Measurements from ENCODE around the gene ARHGEF7.

ARHGEF7 gene

GRCh38 chr13:111230385-111230930 is 115.3 kb downstream of the ARHGEF7 start:
- DNase-seq (ENCODE audit: low read depth, low spot score), result no peak
- TF ChIP-seq YY1 (IDR thresholded peaks at IDR 0.05; ENCODE audit: insufficient read depth, insufficient read length) (no peak), SUZ12 (IDR thresholded peaks at IDR 0.05; ENCODE audit: extremely low read depth, insufficient read depth, insufficient read length) (no peak), ZNF274 (IDR thresholded peaks at IDR 0.05; ENCODE audit: low read depth, low read length) (no peak)
- Histone ChIP-seq H3K4me1 (ENCODE audit: insufficient read depth, insufficient read length) (no peaks in the 10 kb centered on the region), H3K27me3 (ENCODE audit: insufficient read depth, insufficient read length) (no peaks in the 10 kb centered on the region), H3K36me3 (ENCODE audit: insufficient read depth, insufficient read length, low read length) (peaks cover 42% of the 10 kb centered on the region), H3K4me3 (ENCODE audit: insufficient read length, low read depth) (no peak overlapping the region), H3K9ac (ENCODE audit: insufficient read length, low read depth) (no peak overlapping the region), H3K9me3 (ENCODE audit: insufficient read depth, low read length) (no peaks in the 10 kb centered on the region)

DNA sequence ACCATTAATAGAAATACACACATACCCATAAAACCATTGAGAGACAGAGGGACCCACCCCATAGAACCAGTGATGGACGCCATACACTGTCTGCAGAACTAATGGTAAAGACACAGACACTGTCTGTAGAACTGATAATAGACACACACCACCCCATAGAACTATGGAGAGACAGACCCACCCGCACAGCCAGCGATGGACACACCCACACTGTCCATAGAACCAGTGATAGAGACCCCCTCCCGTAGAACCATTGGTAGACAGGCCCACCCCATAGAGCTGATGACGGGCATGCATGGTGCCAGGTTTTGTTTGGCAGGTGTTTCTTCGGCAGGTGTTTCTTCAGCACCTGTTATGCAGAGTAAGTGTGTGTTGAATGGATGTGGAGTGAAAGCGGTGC is 117.1 kb downstream of the ARHGEF7 start:
- no peaks in the 10 kb centered on the region for H3K4me1 ChIP-seq (ENCODE audit: insufficient read depth, insufficient read length)
- no peaks in the 10 kb centered on the region for H3K9me3 ChIP-seq (ENCODE audit: insufficient read depth, low read length)
- no peak for TF ChIP-seq SUZ12 (IDR thresholded peaks at IDR 0.05; ENCODE audit: extremely low read depth, insufficient read depth, insufficient read length)
- TF ChIP-seq ZNF274 (IDR thresholded peaks at IDR 0.05; ENCODE audit: low read depth, low read length), result no peak
- no peak for TF ChIP-seq YY1 (IDR thresholded peaks at IDR 0.05; ENCODE audit: insufficient read depth, insufficient read length)
- no peak for DNase-seq (ENCODE audit: low read depth, low spot score)
- peaks cover 38% of the 10 kb centered on the region for H3K36me3 ChIP-seq (ENCODE audit: insufficient read depth, insufficient read length, low read length)
- H3K4me3 ChIP-seq (ENCODE audit: insufficient read length, low read depth), result no peak overlapping the region
- H3K9ac ChIP-seq (ENCODE audit: insufficient read length, low read depth), result no peak overlapping the region
- no peaks in the 10 kb centered on the region for H3K27me3 ChIP-seq (ENCODE audit: insufficient read depth, insufficient read length)

- Histone ChIP-seq H3K4me3 (ENCODE audit: insufficient read length, low read depth) (no peak overlapping the region), H3K36me3 (ENCODE audit: insufficient read depth, insufficient read length, low read length) (peaks cover 38% of the 10 kb centered on the region), H3K9me3 (ENCODE audit: insufficient read depth, low read length) (no peaks in the 10 kb centered on the region), H3K27me3 (ENCODE audit: insufficient read depth, insufficient read length) (no peaks in the 10 kb centered on the region), H3K9ac (ENCODE audit: insufficient read length, low read depth) (no peak overlapping the region), H3K4me1 (ENCODE audit: insufficient read depth, insufficient read length) (no peaks in the 10 kb centered on the region)
- TF ChIP-seq ZNF274 (IDR thresholded peaks at IDR 0.05; ENCODE audit: low read depth, low read length), result no peak
- TF ChIP-seq SUZ12 (IDR thresholded peaks at IDR 0.05; ENCODE audit: extremely low read depth, insufficient read depth, insufficient read length), result no peak
- no peak for DNase-seq (ENCODE audit: low read depth, low spot score)
Measured at GRCh38 chr13:111233080-111233479, 118.0 kb downstream of the ARHGEF7 start.

DNA sequence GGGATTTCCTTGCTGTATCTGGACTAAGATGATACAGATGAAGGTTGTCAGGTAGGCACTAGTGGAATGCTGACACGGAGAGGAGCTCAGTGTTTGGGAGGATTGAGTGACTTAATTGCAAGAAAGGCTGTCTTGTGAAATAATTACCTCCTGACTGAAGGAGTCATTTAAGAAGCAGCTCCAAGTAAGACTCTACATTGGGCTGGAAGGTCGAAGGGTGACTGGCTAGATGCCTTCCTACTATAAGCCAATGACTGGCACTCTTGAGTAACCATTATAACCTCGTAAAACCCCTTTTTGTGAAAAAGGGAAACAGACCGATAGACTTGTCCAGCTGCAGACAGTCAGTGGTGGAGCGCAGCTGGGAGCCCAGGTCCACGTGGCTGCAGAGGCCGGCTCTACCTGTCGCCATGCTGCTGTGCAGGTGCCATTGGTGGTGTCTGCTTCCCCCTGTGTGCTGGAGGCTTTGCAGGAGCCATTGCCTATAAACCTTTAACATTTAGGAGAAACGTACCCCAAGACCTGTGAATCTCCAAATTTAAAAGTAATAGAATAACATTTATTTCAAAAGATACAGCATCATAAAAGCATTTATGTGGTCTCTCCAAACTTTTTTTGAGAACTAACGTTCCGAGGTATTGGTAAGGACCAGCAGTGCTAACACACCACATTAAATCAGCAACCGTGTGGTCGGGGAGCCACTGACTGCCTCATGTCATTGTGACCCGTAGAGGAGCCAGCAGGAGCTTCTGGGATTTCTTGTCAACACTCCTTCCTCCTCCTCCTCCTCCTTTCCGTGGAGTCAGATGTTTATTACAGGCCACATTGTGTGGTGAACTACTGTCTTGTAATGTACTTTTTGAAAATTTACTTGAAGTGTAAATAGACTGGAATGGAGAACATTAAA is 124.9 kb downstream of the ARHGEF7 start:
- H3K4me1 ChIP-seq (ENCODE audit: insufficient read depth, insufficient read length), result no peaks in the 10 kb centered on the region
- H3K4me3 ChIP-seq (ENCODE audit: insufficient read length, low read depth), result no peak overlapping the region
- no peak overlapping the region for H3K9ac ChIP-seq (ENCODE audit: insufficient read length, low read depth)
- H3K36me3 ChIP-seq (ENCODE audit: insufficient read depth, insufficient read length, low read length), result peaks cover 43% of the 10 kb centered on the region
- H3K9me3 ChIP-seq (ENCODE audit: insufficient read depth, low read length), result no peaks in the 10 kb centered on the region
- DNase-seq (ENCODE audit: low read depth, low spot score), result no peak
- no peak for TF ChIP-seq ZNF274 (IDR thresholded peaks at IDR 0.05; ENCODE audit: low read depth, low read length)
- TF ChIP-seq SUZ12 (IDR thresholded peaks at IDR 0.05; ENCODE audit: extremely low read depth, insufficient read depth, insufficient read length), result no peak
- no peak for TF ChIP-seq YY1 (IDR thresholded peaks at IDR 0.05; ENCODE audit: insufficient read depth, insufficient read length)
- no peaks in the 10 kb centered on the region for H3K27me3 ChIP-seq (ENCODE audit: insufficient read depth, insufficient read length)

GRCh38 chr13:111241006-111241755 is 126.1 kb downstream of the ARHGEF7 start:
- Histone ChIP-seq H3K27me3 (ENCODE audit: insufficient read depth, insufficient read length) (no peaks in the 10 kb centered on the region), H3K9me3 (ENCODE audit: insufficient read depth, low read length) (no peaks in the 10 kb centered on the region), H3K4me1 (ENCODE audit: insufficient read depth, insufficient read length) (no peaks in the 10 kb centered on the region), H3K36me3 (ENCODE audit: insufficient read depth, insufficient read length, low read length) (peaks cover 53% of the 10 kb centered on the region), H3K9ac (ENCODE audit: insufficient read length, low read depth) (no peak overlapping the region), H3K4me3 (ENCODE audit: insufficient read length, low read depth) (no peak overlapping the region)
- no peak for TF ChIP-seq SUZ12 (IDR thresholded peaks at IDR 0.05; ENCODE audit: extremely low read depth, insufficient read depth, insufficient read length)
- TF ChIP-seq YY1 (IDR thresholded peaks at IDR 0.05; ENCODE audit: insufficient read depth, insufficient read length), result no peak
- no peak for TF ChIP-seq ZNF274 (IDR thresholded peaks at IDR 0.05; ENCODE audit: low read depth, low read length)
- no peak for DNase-seq (ENCODE audit: low read depth, low spot score)

DNA sequence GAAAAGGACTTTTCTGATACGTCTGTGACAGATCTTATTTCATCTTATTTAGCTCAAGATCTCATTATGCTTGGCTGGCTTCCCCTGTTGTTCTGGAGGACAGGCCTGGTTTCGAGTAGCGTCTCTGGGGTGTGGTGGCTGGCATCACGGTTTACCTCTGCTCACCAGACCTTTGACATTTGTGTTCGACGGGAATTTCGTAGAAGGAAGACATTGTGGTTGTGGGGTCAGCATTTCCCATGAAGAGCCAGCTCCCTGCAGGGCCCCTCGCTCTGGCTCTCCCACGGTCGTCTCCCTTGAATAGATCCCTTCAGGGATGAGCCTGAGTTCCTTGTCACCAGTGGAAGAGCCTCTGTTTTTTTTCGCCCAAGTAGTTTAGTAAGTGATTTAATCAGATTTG is 126.8 kb downstream of the ARHGEF7 start:
- H3K36me3 ChIP-seq (ENCODE audit: insufficient read depth, insufficient read length, low read length), result peaks cover 56% of the 10 kb centered on the region
- no peaks in the 10 kb centered on the region for H3K4me1 ChIP-seq (ENCODE audit: insufficient read depth, insufficient read length)
- no peaks in the 10 kb centered on the region for H3K27me3 ChIP-seq (ENCODE audit: insufficient read depth, insufficient read length)
- H3K9me3 ChIP-seq (ENCODE audit: insufficient read depth, low read length), result no peaks in the 10 kb centered on the region
- TF ChIP-seq SUZ12 (IDR thresholded peaks at IDR 0.05; ENCODE audit: extremely low read depth, insufficient read depth, insufficient read length) (no peak), YY1 (IDR thresholded peaks at IDR 0.05; ENCODE audit: insufficient read depth, insufficient read length) (no peak), ZNF274 (IDR thresholded peaks at IDR 0.05; ENCODE audit: low read depth, low read length) (no peak)
- no peak overlapping the region for H3K4me3 ChIP-seq (ENCODE audit: insufficient read length, low read depth)
- H3K9ac ChIP-seq (ENCODE audit: insufficient read length, low read depth), result no peak overlapping the region
- DNase-seq (ENCODE audit: low read depth, low spot score), result no peak

DNA sequence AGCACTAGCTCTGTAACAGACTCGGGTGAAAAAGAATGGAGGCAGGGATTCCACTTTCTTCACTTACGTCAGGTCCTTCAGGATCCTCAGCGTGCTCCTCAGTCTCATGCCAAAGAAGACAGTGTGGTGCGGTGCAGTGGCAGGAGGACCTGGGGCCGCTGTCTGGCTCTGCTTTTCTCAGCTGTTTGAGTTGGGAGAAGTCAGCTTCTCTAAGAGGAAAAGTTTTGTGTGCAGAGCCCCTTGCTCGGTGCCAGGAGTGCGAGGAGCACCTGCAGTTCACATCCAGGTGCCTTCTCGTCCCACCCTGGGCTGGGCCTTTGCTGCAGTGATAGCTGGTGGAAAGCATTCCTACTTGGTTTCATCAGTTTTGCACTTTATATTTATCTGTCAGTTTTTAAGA is 127.5 kb downstream of the ARHGEF7 start:
- TF ChIP-seq YY1 (IDR thresholded peaks at IDR 0.05; ENCODE audit: insufficient read depth, insufficient read length) (no peak), SUZ12 (IDR thresholded peaks at IDR 0.05; ENCODE audit: extremely low read depth, insufficient read depth, insufficient read length) (no peak), ZNF274 (IDR thresholded peaks at IDR 0.05; ENCODE audit: low read depth, low read length) (no peak)
- DNase-seq (ENCODE audit: low read depth, low spot score), result no peak
- Histone ChIP-seq H3K27me3 (ENCODE audit: insufficient read depth, insufficient read length) (no peaks in the 10 kb centered on the region), H3K9me3 (ENCODE audit: insufficient read depth, low read length) (no peaks in the 10 kb centered on the region), H3K9ac (ENCODE audit: insufficient read length, low read depth) (no peak overlapping the region), H3K36me3 (ENCODE audit: insufficient read depth, insufficient read length, low read length) (peaks cover 59% of the 10 kb centered on the region), H3K4me1 (ENCODE audit: insufficient read depth, insufficient read length) (no peaks in the 10 kb centered on the region), H3K4me3 (ENCODE audit: insufficient read length, low read depth) (no peak overlapping the region)
